ENCODE results near the gene EPS8L1.

EPS8L1 gene

DNA sequence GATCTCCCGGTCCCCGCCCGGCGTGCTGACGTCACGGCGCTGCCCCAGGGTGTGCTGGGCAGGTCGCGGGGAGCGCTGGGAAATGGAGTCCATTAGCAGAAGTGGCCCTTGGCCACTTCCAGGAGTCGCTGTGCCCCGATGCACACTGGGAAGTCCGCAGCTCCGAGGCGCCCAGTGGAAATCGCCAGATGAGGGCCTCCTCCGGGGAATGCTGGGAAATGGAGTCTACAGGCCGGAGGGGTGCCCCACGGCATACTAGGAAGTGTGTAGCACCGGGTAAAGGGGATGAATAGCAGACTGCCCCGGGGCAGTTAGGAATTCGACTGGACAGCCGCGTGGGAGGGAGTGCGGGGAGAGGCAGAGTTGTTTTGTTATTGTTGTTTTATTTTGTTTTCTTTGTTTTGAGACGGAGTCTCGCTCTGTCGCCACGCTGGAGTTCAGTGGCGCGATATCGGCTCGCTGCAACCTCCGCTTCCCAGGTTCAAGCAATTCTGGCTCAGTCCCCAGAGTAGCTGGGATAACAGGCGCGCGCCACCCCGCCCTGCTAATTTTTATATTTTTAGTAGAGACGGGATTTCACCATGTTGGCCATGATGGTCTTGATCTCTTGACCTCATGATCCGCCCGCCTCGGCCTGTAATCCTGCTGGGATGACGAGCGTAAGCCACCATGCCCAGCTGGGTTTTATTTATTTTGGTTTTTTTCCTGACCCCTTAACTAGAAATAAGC is 42.2 kb downstream of the EPS8L1 start:
- TF ChIP-seq, protein P1, sequence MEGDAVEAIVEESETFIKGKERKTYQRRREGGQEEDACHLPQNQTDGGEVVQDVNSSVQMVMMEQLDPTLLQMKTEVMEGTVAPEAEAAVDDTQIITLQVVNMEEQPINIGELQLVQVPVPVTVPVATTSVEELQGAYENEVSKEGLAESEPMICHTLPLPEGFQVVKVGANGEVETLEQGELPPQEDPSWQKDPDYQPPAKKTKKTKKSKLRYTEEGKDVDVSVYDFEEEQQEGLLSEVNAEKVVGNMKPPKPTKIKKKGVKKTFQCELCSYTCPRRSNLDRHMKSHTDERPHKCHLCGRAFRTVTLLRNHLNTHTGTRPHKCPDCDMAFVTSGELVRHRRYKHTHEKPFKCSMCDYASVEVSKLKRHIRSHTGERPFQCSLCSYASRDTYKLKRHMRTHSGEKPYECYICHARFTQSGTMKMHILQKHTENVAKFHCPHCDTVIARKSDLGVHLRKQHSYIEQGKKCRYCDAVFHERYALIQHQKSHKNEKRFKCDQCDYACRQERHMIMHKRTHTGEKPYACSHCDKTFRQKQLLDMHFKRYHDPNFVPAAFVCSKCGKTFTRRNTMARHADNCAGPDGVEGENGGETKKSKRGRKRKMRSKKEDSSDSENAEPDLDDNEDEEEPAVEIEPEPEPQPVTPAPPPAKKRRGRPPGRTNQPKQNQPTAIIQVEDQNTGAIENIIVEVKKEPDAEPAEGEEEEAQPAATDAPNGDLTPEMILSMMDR (IDR thresholded peaks at IDR 0.05; ENCODE audit: control insufficient read depth, insufficient read depth, low read depth, low read length, missing control alignments), result no peak

DNA sequence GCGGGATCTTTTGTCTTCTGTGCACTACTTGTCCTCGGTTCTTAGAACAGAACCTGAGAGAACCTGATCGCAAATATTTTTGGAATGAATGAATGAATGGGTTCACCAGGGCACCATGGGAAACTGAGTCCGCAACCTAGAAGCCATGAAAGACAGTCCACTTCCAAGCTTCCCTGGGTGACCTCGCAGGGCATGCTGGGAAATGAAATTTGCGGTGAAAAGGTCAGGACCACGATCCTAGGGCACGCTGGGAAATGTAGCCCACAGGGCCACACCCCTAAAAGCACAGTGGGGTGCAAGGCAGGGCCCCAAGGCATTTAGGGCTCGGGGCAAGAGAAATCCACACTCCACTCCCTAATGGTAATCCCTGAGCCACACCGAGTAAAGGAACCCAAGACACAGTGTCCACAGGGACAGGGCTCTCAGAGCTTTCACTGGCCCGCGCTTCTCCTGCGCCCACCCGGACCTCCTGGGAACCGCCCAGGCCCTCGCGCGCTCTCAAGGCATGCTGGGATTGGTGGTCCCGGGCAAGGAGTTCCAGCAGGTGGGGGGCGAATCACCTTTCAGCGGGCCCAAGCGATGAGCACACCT is 42.8 kb downstream of the EPS8L1 start:
- H3K4me3 ChIP-seq (ENCODE audit: control insufficient read depth, low read depth, low read length), result peak overlapping the region; percentile 62
- TF ChIP-seq, protein P1 (IDR thresholded peaks at IDR 0.05; ENCODE audit: control insufficient read depth, insufficient read depth, low read depth, low read length, missing control alignments), result no peak
- no peak for DNase-seq (ENCODE audit: low read depth)

More for the DNA sequence above, 42.2 kb downstream of the EPS8L1 start:
- DNase-seq (ENCODE audit: low read depth), result peak; percentile 94
- H3K4me3 ChIP-seq (ENCODE audit: control insufficient read depth, low read depth, low read length), result peak overlapping the region; percentile 98

DNA sequence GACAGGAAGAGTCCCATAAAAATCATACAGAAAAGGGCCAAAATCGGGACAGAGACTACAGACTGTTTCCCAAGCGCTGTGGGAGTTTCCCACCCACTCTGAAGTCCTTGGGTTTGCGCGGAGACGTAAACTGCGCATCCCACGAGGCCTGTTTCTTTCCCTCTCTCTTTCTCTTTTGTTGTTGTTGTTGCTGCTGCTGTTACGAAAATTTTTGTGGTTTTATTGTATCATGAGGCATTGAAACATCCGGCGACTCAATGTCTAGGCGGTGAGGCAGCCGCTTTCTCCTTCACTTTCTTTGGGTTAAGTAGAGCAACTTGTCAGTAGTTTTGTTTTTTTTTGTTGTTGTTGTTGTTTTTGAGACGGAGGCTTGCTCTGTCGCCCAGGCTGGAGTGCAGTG is 43.4 kb downstream of the EPS8L1 start:
- no peak for DNase-seq (ENCODE audit: low read depth)
- no peak overlapping the region for H3K4me3 ChIP-seq (ENCODE audit: control insufficient read depth, low read depth, low read length)
- TF ChIP-seq, protein P1 (IDR thresholded peaks at IDR 0.05; ENCODE audit: control insufficient read depth, insufficient read depth, low read depth, low read length, missing control alignments), result no peak

DNA sequence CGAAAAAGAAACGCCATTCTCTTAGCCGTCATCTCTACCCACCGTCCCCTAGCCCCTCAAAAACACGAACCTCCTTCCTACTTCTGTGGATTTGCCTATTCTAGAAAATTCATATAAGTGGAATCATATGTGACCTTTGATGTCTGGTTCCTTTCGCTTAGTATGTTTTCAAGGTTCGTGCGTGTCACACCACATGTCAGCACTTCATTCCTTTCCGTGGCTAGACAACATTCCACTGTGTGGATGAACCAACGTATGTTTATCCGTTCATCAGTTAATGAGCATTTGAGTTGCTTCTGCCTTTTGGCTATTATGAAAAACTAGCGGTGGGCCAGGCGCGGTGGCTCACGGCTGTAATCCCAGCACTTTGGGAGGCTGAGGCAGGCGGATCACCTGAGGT is 55.8 kb downstream of the EPS8L1 start:
- DNase-seq (ENCODE audit: low read depth), result no peak
- TF ChIP-seq, protein P1 (IDR thresholded peaks at IDR 0.05; ENCODE audit: control insufficient read depth, insufficient read depth, low read depth, low read length, missing control alignments), result no peak
- H3K4me3 ChIP-seq (ENCODE audit: control insufficient read depth, low read depth, low read length), result no peak overlapping the region

DNA sequence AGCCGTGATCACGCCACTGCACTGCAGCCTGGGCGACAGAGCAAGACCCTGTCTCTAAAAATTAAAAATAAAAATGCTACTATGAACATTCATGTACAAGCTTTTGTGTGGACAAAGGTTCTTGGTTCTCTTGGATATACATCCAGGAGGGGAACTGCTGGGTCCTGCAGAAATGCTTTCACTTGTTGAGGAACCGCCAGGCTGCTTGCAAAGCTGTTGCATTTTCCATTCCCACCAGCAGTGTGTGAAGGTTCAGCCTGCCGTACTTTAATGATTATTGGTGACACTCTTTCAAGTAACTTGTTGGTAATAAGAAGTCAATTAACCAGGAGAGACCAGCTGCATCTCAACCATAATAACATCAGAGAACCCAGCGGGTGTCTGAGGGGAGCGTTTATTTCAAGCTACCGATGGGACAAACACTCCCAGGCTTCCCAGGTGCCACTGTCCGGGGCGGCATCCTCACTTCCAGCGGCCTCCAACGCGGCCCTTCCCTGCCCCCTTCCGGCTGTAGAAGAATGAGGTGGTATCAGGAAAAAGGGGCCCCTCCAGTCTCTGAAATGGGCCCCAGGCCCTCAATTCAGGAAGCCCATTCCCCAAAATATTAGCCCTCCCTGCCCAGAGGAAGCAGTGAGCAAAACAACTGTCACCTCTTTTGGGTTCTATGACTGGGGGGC is 56.9 kb downstream of the EPS8L1 start:
- no peak overlapping the region for H3K4me3 ChIP-seq (ENCODE audit: control insufficient read depth, low read depth, low read length)
- no peak for DNase-seq (ENCODE audit: low read depth)
- TF ChIP-seq, protein P1 (IDR thresholded peaks at IDR 0.05; ENCODE audit: control insufficient read depth, insufficient read depth, low read depth, low read length, missing control alignments), result peak; percentile 26

DNA sequence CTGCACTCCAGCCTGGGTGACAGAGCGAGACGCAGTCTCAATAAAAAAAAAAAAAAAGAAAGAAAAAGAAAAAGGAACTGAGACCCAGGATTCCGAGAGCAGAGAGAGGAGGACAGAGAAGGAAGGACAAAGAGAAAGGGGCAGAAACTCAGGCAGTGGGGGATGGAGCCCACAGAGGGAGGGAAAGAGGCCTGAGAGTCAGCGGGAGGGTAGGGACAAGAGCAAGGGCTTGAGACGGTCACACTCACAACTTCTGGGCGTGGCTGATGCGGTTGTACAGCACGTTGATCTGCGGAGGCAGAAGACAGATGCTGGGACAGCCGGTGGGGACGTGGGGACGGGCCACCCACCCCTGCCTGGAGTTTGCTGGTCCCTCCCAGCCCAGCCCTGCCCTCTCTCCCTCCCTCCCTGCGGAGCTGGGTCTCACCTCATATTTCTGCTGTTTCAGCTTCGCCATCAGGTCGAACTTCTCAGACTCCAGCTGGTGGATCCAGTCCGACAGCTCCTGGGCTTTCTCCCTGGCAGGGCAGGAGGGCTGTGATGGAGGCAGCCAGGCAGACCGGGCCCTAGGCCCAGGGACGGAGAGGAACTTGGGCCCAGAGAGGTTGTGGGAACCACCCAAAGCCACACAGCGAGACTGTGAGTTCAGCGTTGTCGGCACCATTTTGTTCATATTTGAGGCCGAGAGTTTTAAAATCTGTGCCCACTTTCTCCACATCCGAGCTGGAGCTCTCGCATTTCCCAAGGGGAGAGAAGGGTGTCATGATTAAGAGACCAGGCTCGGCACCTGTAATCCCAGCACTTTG is 58.2 kb downstream of the EPS8L1 start:
- no peak for DNase-seq (ENCODE audit: low read depth)
- TF ChIP-seq, protein P1 (IDR thresholded peaks at IDR 0.05; ENCODE audit: control insufficient read depth, insufficient read depth, low read depth, low read length, missing control alignments), result no peak

More for the DNA sequence above, 58.2 kb downstream of the EPS8L1 start:
- no peak overlapping the region for H3K4me3 ChIP-seq (ENCODE audit: control insufficient read depth, low read depth, low read length)

All from AG09309 (cell line).